DMS153 treated with DMSO at 0.1 percent for 48 hours (cell line): ENCODE measurements around the gene RSAD1.
A peak's percentile ranks its signal among the peaks of the same experiment; 100 is the strongest.

Source experiments
- DNase-seq: peaks from one replicate; lab custom pipeline; 2025; ENCODE audit not compliant: unreplicated experiment; lab: John Stamatoyannopoulos, UW

The RSAD1 gene

DNA sequence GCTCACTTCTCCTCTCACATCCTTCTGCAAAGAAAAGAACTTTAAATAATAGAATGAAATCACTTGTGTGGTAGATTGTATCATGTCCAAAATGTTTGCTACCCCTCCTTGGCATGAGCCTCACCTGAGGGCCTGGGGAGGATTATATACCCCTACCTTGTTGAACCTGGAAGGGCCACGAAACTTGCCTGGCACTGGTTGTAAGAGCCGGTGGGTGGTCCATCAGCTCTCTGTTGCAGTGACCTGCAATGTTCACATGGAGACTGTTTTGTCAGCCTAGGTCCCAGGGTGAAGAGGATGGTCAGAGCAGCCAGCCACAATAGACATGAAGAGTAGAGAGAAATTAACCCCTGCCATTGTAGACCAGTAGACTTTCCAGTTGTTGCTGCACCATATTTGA, 10.2 kb downstream of the RSAD1 start:
- DNase-seq = no peak

DNA sequence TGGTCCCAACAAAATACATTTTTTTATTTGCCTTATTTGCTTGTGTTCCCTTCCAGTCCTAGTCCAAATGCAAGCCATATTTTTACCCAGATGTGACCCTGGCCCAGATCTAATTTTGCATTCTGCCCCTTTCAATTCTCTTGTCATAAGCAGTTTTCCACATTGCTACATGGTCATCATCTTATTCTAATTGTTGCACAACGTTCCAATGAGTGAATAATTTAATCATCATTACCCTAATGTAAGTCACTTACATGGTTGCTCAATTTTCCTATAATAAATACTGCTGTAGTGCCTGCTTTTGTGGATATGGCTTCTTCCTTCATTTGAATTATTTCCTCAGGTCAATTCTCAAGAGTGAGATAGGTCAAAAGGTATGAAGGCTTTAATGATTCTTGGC, 12.8 kb downstream of the RSAD1 start:
- DNase-seq = no peak

DNA sequence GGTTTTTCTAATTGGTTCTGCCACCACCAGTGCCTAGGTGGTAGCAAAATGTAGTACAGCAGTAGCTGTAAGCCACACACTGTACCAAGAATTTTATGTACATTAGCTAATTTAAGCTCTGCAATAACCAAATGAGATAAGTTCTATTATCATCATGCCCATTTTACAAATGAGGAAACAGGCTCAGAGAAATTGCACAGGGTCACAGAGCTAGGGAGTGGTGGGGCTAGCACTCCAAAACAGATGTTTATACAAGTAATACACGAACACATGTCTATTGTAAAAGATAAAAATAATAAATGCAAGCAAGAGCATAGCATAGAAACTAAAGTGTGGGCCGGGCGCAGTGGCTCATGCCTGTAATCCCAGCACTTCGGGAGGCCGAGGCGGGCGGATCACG, 13.6 kb downstream of the RSAD1 start:
- no peak for DNase-seq

DNA sequence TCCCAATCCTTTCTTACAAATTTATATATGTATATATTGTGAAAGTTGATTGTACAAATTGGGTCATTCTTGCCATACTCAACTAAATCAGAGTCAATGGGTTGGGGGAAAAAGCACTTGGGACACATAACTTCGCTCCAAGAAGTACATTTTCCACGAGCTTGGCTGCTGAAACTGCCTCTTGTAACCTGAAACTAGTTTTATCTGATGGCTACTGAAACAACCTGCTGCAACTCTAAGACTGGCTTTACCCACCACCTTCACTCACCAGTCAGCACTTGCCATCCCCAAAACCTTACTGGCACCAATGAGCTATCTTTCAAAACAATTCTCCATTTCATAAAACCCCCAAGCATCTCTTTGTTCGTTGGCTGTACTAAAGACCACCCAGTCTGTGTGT, 15.1 kb downstream of the RSAD1 start:
- no peak for DNase-seq

DNA sequence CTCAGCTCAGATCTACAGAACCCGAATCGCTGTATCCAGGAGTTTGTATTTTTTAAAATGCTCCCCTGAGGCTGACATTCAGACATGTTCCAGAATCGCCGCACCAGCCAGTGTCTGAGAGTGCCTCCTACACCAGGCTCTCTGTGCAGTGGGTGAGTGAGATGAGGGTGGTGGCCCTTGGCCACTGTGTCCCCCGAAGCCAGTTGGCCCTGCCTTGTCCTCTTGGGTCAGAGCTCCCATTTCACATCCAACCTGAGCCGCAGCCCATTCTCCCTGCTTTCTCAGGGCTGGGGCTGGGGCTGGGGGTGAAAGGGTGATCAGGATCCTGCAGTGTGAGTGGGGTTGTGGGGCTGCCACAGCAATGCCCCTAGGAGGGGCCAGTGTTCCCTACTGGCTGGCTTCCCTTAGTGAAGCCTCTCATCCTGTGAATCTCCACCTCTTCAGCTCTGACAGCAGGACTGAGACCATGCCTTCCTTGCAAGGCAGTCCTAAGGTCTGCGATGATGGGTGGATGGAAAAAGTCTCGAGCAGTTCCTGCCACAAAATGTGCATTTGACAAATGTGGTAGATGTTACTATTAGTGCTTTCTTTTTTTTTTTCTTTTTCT, 16.7 kb downstream of the RSAD1 start:
- no peak for DNase-seq

DNA sequence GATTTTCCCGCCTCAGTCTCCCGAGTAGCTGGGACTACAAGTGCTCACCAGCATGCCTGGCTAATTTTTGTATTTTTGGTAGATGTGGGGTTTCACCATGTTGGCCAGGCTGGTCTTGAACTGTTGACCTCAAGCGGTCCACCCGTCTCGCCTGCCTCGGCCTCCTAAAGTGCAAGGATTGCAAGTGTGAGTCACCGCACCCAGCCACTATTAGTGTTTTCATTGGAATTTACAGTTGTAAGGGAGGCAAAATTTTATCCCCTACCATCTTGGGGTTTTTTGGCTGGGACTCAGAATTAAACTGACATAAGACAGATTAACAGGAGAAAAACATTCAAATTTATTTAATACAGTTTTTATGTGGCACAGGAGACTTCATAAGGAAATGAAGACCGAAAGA, 17.3 kb downstream of the RSAD1 start:
- no peak for DNase-seq

DNA sequence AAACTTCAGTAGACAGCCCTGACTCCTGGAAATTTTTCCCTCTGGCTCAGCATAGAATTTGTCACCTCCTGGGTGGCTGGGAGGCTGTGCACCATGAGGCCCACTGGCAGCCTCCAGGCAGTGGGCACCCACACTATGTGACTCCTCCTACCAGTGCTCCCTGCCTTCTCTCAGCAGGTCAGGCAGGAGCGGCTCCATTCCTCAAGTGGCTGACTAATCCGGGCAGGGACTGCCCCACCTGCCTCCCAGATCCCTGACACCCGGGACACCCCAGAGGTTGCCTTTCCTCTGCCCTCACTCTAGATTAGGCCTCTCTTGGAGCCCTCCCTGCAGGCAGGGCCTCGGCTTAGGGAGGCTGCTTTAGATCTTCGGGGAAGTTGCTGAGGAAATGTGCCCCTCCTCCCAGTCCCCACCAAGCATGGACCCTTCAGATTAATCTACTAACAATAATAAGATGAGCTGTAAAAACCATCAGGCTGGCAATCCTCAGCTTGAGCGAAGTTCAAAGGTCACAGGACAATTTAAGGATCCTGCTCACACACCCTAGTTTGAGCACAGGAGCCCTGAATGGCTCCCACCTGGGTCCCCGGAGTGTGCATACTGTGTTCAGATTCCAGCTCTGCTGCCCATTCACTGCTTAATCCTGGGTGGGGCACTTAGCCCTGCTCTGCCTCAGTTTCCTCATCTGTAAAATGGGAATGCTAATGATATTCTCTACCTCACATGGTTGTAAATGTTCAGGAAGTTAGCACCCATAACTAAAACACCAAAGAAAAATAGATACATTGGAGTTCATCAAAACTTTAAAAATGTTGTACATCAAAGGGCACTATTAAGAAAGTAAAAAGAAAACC, 19.6 kb downstream of the RSAD1 start:
- DNase-seq = no peak

DNA sequence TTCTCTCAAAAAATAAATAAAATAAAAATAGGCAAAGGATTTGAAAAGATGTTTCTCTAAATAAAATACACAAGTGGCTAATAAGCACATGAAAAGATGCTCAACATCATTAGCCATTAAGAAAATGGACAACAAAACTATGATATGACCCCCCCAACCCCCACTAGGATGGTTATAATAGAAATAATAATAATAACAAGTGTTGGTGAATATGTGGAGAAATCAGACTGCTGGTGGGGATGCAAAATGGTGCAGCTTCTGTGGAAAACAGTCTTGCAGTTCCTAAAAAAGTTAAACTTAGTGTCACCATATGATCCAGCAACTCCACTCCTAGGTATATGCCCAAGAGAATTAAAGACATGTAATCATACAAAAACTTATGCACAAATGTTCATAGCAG, 20.6 kb downstream of the RSAD1 start:
- no peak for DNase-seq

DNA sequence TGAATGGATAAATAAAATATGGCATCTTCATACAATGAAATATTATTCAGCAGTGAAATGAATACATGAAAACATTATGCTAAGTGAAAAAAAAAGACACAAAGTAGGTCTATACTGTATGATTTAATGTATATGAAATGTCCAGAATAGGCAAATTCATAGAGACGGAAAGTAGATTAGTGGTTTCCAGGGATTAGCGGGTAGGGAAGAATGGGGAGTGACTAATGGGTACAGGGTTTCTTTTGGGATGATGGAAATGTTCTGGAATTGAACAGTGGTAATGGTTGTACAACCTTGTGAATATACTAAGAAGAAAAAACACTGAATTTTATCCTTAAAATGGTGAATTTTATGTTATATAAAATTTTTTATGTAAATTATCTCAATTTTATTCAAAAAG, 21.1 kb downstream of the RSAD1 start:
- no peak for DNase-seq

DNA sequence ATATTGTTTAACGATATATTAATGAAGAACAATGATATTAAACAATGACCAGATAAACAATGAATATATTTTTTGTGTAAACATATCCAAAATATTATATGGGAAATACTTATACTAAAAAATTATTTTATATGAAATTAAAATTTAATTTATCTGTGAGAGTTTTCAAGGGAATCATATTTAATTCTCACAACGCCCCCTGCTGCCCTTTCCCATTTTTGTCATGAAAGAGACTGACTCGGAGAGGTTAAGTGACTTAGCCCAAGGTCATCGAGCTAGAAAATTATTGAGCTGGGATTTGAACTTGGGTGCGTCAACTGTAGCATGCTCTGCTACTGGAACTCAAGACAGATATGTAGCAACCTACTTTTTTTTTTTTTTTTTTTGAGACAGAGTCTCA, 22.4 kb downstream of the RSAD1 start:
- no peak for DNase-seq

DNA sequence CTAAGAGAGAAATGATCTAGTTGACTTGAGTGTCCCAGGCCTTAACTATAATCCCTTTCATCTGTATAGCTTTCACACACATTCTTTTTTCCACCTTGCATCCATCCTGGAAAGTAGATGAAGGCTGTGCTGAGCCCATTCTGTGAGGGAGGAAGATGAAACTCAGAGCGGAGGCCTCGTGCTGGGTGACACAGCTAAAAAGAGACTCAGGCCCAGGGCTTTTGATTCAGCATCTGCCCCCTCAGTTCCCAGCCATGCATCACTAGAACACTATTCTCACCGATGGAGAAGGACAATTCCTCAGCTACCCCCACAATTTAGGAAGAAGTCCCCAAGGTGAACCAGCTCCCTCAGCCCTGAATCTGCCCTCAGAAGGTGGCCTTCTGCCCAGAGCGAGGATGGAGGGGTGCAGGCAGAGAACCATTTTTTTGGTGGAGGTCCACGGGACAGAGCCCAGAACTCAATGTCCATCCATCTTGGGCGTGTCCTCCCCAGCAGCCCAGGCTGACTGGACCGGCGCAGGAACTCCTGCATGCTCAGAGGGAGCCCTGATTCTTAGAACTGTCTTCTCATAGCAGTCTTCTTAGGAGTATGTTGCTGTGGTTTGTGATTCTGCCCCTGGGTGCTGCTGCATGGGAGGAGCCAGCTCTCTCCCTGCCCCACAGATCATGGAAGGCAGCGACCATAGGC, 23.8 kb downstream of the RSAD1 start:
- no peak for DNase-seq

DNA sequence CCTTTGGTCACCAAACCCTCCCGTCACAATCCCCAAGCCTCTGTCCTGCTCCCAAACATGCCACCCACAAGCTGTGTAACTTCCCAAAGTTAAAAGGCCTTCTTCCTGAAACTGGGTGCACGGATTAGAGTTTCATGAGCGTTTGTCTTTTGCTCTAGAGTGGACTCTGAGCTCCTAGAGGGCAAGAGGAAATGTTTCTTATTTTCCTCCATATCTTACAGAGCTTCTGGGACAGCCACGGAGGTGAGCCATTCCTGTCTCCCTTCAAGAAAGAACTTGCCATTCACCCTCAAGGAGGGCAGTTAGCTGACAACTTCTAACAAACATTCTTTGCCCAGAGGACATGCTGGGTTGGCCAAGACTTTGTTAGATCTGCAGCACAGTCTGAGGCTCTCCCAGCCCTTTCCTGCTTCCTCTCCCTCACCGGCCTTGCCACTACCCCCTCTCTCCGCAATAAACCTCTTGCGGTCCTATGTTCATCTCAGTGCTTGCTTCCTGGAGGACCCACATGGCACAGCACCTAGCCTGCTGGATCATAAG, 27.0 kb downstream of the RSAD1 start:
- no peak for DNase-seq

DNA sequence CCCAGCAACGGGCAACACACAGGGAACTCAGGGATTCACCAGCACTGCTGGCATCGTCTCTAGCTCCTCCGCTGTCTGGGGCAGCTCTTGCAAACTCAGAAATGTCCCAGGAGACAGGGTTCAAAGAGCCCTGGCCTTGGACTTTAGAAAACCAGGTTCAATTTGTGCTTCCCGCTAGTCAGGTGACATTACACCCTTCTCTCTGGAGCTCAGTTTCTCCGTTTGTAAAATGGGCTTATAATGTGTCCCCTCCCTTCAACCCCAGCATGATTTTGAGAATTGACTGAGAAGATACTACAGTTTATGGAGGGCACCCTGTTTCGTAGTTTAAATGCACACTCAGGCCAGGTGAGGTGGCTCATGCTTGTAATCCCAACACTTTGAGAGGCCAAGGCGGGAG, 27.6 kb downstream of the RSAD1 start:
- DNase-seq = no peak

DNA sequence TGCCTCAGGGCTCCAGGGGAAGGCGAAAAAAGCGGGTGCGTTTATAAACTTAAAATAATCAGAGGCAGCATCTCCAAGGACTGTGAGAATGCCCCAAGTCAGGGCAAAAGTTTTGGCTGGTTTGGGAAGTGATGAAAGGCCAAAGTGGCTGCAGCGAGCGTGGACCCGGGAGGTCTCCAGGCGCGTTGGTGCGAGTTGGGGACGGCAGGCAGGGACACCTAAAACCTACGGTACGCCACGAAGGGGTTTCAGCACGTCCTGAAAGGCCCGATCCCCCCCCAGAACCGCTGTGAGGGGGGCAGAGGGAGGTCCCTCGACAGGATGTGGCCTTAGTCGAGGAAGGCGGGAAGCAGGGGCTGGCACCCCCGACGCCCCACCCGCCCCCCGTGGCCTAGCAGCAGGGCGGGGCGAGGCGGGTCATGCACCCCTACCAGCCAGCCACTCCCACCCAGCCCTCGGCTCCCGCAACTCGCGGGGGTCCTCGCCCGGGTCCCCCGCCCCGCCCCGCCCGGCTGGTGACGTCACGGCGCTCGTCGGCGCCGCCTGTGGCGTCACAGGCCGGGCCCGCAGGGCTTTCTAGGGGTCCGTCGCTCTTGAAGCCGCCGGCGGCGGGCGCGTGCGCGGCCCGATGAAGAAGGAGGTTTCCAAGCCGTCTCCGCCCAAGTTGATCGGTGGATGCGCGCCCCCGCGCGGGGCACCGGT, 29.4 kb downstream of the RSAD1 start, which contains the start of gene MYCBPAP:
Gene MYCBPAP (plus strand): TSS at position 569 of the 702 bp plus-strand sequence. CDS start 236 bp downstream, outside the sequence.
- DNase-seq = peak; percentile 63

DNA sequence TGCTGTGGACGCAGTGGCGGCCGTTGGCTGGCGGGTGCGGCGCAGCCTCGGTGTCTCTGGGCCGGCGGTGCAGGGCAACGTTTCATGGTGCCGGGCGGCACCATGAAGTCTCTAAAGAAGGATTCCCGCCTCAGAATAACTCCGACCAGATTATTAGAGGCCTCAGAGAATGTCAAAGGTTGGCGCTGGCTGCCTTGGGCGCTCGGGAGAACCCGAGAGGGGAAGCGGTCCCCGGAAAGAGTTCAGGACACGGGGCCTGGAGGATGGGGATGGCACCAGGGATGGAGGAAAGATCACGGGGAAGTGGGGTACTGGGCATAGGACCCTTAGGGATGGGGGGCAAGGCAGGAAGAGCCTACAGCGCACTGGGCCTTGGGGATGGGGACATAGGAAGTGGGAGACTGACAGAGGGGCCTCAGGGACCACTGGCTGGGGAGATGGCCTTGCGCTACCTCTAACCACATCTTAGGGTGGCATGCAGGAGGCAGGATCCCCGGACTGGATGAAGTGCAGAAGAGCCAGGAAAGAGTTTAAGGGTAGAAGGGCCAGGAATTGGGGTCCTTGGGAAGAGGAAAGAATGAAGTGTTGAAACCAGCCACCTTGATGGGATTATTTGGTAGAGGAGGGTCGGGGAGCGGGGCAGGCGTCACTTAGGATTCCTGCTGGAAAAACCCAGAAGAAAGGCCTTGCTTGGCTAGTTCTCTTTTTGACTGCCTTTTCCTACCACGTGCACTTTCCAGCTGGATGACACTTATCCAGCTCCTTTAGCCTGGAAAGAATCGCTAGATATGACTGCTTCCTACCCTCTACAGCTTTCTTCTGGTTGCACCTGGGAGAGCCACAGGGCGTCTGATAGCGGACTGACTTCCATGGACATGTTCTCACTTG, 30.2 kb downstream of the RSAD1 start:
- DNase-seq = no peak

DNA sequence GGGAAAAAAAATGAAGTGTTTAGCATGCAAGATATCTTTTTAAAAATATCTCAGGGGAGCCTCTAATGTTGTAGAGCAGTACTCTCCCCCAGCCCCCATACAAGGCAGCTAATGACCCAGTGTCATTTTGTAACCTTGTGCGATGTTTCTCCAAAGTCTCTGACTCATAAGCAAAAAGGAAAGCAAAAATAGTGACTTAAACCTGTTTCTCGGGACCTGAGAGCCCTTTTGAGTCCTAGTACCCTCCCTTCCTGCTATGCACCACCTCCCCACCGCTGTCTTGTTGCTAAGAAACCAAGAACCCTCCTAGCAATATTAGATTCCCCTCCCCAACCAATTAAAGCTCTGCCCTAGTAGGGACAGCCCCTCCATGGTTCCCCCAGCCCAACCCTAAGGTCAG, 32.4 kb downstream of the RSAD1 start:
- no peak for DNase-seq

DNA sequence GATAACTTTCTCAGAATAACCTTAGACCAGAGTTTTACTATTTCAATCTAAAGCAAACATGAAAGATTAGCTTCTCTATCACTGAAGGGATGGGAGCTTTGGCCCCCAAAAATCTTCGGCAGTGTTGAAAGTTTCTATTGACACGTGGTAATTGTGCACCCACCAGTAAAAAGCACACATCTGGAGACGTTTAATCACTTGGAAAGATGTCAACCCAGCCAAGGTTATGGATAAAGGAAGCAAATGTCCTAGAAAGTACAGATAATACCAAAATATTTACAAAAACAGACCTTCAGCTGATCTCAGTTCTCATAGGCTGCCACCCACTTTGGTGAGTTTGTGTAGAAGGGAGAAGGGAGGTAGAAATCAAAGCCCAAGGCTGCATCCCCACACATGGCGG, 34.8 kb downstream of the RSAD1 start:
- no peak for DNase-seq

DNA sequence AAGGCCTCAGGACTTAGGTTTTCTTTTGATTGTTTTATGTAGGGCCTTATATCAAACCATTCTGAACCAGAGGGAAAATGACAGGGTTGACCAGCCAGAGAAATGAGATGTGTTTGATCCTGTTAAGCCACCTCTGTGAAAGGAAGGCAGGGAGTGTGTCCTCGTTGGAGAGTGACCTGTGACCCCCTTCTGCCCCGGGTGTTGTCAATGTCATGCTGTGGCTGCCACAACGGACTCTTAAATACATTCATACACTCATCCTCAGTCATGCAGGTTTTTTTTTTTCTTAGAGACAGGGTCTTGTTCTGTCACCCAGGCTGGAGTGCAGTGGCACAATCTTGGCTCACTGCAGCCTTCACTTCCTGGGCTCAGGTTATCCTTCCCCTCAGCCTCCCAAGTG, 35.7 kb downstream of the RSAD1 start:
- no peak for DNase-seq

DNA sequence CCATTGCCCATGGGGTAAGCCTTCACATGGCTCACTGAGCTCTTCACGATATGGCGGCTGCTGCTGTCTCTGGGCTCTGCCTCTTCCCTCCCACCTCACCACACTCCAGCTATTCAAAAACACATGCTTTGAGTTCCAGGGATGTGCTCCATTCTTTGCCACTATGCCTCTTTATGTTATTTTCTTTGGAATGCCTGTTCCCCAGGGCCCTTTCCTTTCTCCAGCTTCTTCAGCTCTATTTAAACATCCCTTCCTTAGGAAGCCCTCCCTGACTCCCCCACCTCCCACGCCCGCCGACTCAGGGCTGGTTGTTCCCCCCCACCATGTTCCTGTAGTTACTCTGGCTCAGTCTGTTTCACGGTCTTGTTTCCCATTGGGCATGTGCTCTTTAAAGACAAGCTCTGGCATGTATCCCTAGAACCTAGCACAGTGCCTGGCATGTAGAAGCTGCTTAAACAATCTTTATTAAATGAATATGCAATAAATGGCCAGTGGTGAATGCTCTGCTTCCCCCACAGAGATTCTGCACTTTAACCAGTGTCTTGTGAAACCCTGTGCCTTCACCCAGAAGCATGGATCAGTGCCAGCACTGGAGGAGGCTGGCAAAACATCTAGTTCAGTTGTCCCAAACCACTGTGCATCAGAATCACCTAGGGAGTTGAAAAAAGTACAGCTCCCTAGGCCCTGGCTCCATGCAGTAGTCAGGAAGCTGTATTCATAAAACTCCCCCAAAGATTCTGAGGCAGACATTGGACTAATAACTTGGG, 36.5 kb downstream of the RSAD1 start:
- DNase-seq = no peak
